Activated T-helper 9 cell treated with anti-CD3 and anti-CD28 coated beads, Interleukin-2, amount 50 U/mL, for 16 hours (primary cell): ENCODE results near the gene VWA8.

ENCODE experiments used
- DNase-seq: peaks from one replicate; pipeline ENCODE4 v3.0.0-alpha.2; 2020; ENCODE audit warnings: low read depth

Gene VWA8

DNA sequence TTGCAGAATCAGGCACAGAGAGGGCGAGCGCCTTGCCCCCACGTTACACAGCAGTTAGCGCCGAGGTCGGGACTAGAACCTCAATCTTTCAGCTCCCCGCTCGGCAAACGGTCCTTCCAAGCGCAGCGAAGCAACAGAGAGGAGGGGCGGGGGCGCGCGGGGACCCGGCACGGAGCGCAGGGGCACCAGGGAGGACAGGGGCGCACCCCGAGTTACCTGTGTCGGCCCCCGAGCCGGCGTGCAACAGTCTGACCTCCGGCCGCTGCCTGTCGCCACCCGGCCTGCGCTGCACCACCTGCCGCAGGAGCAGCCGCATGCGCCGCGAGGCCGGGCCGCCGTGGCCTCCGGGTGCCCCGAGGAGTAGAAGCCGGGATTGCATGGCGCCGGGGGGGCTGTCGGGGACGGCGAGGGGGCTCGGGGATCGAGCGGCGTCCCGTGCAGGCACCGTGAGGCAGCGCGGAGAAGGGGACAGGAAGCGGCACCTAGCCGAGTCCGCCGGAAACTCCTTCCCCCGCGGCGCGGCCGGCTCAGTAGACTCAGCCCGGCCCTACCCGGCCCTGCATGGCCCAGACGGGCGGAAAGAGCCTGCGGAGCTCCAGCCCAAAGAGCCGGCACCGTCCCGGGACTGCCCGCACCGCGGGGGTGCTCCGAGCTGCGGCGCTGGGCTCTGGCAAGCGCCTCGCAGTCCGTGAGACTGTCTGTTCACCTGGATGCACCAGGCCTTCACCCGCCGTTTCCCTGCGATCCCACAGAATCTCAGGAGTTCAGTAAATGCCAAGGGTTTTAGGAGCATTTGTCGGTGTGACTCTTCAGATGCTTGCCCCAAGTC lies at the start of gene VWA8:
Gene VWA8, minus strand, starts transcription at position 473 of the 829 bp plus-strand sequence. Its CDS starts 94 bp downstream, at position 379.
- peak; percentile 79 for DNase-seq

DNA sequence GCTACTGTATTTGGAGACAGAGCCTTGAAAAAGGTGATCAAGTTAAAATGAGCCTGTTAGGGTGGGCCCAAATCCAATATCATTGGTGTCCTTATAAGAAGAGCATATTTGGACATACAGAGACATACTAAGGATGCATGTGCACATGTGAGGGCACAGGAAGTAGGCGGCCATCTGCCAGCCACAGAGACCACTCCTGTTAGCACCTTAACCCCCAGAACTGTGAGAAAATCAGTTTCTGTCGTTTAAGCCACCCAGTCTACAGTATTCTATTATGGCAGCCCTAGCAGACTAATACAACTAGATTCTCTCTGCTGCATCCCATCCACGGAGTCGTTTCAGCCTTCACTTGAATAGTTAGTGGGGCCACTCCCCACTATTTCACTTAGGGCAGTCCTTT lies 48.1 kb upstream of the VWA8 start:
- DNase-seq, result no peak

DNA sequence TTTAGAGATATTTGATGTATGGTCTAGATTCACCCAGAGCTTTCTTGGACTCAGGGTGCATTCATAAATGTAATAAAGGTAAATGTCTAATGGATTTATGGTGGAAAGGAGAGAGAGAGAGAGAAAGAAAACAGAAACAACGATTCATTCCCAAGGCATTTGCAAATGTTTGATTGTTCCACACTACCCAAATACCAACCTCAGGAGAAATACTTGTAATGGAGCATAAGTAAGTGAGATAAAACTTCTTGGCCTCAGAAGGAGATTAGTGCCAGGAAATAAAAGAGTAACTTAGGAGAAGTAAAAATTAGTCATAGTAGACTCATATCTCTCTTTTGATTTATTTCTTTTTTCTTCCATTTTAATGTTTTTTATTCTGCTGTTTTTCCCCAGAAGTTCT lies 46.9 kb upstream of the VWA8 start:
- DNase-seq, result no peak

DNA sequence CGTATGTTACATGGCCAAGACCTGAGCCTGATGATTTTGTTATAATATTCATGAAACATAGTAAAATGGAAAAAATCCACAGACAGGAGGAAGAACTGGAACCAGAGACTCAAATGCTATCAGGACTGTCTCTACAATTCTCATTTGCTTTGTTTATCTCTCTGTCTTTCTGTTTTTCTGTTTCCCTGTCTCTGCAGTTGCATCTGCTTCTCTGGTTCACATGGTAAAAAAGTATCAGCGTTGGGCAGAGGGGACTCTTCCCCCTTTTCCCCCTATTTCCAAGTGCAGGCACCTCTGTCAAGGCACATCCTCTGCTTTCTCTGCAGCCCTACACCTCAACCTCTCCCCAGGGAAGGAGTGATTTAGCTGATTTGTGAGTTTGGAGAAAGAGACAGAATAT lies 41.2 kb upstream of the VWA8 start:
- no peak for DNase-seq

DNA sequence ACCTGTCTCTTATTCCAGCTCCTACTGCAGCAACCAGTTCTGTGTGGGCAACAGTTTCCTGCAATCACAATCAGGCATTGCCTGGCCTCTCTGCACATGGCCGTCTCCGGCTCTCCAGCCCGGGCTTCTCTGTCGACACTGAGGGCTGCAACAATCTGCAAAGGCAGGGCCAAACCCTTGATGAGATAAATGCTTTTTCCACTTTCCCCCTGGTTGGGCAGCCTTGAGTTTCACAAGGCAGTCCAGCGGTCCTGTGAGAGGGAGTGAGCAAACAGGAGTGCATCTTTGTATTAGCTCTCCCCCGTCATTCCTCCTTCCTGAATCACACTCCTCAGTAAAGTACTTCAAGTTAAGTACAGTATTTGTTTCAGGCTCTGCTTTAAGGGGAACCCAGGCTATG lies 40.7 kb upstream of the VWA8 start:
- DNase-seq, result no peak

DNA sequence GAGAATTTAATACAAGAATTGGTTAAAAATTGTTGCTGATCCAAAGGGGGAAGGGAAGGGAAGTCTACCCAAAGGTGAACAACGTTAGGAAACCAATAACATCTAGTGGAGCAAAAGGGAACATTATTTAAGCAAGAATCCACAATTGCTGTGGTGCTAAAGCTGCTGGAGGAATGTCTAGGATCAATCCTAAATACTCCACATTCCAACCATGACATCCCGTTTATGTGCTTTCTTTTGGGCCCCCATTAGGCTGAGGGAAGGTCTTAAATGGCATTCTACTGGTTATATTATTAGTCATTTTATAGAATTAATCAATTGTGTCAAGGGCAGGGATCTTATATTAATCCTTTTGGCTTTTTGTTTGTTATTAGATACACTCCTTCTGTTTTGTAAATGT lies 39.9 kb upstream of the VWA8 start:
- no peak for DNase-seq

DNA sequence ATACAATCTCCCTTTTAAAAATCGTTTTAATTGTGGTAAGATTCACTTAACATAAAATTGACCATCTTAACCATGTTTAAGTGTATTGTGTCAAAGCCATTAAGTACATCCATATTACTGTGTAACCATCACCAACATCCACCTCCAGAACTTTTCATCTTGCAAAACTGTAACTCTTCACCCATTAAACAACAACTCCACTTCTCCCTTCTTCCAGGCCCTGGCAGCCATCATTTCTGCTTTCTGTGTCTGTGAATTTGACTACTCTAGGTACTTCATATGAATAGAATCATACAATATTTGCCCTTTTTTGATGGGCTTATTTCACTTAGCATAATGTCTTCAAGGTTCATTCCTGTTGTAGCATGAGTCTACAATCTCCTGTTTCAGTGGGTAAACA lies 36.5 kb upstream of the VWA8 start:
- no peak for DNase-seq

DNA sequence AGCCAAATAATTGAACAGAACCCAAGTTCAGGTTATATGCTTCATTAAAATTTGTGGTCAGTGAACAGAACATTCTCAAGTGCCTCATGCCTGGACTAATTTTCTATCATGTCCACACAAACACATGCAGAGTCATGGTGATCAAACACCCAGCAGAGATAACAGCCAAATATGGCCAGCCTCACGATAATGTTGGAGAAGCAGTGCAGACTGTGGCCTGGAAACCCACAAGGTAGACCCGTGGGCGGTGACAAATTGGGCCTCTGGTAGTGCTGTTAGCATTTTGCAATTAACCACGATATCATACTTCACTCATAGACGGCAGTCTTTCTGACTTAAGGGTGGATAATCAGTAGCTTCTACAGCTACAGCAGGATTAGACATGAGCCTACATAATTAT lies 35.0 kb upstream of the VWA8 start:
- no peak for DNase-seq

DNA sequence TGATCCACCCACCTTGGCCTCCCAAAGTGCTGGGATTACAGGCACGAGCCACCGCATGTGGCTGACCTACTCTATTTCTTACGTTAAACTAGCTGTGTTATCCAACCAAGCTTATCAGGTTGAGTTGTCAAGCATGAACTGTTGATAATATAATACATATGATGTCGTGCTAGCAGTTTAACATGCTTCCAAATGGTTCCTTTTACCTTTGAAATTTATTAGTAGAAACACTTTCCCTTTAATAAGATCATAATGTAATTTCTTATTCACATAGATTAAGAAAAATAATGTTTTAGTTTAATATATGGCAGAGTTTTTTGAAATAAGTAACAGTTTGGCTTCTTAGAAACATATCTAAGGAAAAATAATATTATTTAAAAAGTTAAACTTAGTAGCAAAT lies 34.4 kb upstream of the VWA8 start:
- DNase-seq, result no peak

DNA sequence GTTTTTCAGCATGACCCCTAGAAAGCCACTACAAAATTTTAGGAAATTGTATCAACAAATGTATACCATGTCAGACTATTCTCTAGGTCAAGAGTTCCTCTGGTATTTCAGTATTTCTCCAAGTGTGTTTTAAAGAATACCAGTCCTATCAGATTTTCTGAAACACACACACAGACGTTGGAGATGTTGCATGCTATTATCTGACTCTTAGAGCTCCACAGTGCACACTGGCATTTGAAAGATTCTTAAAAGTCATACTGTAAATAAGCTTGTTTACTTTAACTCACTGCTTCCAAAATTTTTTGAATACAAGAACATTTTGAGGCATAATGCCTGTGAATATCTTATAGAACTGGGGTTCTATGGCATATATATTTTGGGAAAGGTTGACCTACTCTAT lies 33.8 kb upstream of the VWA8 start:
- DNase-seq, result no peak

DNA sequence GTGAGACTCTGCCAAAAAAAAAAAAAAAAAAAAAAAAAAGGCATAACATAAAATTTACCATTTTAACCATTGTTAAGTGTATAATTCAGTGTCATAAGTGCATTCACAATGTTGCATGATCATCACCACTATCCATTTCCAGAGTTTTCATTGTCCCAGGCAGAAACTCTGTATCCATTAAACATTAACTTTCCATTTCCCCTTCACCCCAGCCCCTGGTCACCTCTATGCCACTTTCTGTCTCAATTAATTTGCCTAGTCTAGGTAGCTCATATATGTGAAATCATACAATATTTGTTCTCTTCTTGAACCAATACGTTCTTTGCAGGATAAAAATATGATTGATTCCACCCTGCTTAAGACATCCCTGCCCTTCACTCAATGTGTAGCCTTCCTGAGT lies 31.0 kb upstream of the VWA8 start:
- DNase-seq, result no peak

DNA sequence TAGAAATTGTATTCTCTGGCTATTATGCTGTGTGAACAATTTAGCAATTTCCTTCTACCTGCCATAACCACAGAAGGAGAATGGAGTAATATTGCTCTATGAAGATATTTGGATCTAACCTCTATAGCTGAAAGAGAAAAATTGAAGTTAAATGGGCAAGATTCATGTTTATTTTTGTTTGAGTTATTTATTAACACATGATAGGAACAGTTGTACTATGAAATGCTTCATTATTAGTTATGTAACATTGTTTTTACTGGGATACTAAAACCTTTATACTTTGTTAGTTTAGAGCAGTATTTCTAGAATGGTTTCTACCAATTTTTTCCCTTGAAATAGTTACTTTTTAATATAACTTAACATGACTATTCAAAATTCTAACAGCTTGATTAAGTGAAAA lies 27.3 kb upstream of the VWA8 start:
- DNase-seq, result no peak

DNA sequence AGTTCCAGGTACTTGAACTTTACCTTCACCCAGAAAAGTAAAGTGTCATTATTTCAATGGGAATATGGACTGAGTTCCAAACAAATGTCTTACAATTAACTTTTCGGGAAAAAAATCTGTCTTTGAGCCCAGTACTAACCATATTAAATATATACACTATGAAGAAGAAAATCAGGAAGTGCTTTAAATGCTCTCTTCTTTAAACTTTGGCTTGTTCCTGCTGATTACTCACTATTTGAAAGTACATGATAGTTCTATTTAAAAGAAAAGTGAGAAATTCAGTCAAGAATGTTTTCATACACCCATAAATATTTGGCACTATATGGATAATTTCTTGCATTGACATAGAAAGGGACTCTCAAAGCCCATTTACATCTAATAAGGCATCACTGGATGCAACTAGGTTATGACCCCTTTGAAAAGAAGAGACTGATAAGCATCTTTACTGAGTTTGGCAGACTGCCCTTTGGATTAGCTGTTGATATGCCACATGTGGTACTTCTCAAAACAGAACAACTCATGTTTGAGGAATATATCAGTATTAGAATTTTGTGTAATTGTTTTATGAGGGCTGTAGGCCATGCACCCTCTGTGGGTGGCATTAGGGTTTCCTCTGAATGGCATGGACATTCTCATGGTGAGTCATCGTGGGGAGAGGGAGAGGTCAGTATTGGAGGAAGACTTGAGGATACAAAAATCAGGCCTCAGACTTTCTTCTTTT lies 25.0 kb upstream of the VWA8 start:
- no peak for DNase-seq

DNA sequence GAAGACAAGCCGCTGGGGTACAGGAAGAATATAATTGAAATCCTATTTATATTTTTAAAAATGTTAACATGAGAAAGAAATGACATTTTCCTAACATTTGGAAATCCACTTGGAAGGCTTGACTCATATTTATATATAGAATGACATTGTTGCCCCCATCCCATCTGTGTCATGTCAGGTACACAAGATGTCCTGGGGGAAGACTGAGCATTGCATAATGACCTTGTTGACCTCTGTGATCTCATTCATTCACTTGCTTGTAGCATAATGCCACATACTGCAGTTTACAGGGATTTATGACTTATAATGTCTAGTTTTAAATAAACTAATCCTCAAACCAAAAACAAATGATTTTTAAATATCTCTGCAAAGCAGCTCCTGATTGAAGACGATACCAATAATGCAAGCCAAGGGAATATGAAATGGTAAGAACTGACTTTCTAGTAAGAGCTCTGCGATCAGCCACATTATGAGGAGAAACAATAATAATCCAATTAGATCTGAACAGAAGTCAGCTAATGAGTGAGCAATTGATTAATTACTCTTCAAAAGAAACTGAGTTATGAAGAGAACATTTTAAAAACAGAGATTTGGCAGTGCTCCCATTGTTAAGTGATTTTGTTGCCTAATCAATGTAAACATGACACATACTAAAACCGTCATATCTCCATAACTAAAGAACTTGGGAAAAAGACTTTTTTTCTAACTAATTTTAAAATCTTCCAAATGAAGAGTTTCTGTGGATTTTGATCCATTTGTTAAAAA lies 21.2 kb upstream of the VWA8 start:
- no peak for DNase-seq

DNA sequence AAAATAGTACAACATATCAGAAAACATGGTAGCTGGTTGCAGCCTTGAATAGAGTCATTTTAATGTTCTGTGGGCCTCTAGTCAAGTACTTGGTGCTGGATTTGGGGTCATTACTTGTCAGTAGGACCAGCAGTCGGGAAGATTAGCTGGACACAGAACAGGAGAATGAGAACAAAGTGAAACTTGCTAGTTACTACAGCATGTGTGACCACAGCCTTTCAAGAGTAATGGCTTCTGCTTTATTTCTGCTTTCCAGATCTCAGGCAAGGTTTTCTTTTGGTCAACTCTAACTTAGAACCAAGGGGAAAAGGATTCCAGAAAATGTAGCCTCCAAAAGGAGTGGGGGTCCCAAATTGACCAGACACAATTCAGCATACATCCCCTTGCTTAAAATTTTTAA lies 17.1 kb upstream of the VWA8 start:
- no peak for DNase-seq

DNA sequence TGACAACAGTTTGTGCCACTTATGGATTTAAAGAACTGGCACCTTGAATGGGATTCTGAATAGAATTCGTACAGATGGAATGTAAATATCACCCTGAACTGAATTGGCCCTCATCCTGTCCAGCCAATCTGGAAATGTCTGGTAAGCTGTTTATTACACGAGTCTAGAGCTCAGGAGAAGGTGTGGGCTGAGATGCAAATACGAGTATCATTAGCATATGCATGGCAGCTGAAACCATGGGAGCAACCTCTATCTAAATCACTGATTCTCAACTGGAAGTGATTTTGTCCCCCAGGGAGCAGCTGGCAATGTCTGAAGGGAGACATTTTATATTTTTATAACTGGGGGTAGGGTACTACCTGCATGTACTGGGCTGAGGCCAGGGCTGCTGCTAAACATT lies 15.6 kb upstream of the VWA8 start:
- no peak for DNase-seq

DNA sequence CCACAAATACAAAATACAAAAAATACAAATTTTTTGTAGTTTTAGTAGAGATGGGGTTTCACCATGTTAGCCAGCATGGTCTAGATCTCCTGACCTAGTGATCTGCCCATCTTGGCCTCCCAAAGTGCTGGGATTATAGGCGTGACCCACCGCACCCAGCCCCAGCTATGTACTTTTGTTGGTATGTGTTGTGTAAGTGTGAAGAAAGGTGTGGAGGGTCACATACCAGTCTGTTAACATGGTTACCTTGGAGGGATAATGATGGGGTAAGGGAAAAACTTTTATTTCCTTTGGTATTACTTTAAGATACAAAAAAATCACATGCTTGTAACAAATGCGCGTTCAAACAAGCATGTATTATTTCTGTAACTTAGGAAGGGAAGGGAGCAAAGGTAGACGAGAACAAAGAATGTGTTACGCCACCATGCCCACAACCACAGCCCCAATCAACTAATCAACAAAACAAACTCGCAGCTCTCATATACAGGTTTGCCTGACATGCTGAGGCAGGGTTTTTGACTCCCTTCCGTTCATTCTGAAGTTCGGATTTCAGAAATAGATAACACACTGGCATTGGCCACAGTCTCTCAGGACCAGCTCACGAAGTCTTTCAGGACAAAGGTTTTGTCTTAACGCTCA lies 13.5 kb upstream of the VWA8 start:
- no peak for DNase-seq

DNA sequence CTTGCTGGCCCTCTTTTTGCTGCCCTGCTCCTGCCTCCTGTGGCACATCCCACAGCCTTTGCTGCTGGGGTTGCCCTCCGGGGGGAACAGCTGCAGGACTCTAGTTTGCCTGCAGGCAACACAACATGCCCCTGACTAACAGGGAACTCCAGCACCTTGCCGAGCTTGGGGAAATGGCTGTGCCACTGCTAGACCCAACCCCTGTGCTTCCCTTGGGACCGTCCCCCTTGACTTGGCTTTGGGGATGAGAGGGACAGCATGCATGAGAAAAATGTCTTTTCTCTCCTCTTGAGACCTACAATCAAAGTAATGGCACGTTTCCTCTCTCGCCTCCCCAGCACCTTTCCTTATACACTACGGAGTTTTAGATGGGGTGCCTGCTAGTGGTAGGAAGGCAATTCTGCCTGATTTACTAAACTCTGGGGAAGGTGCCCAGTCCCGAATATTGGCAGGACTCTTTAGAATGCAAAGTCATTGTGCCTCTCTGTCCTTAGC lies 12.4 kb upstream of the VWA8 start:
- DNase-seq, result no peak

DNA sequence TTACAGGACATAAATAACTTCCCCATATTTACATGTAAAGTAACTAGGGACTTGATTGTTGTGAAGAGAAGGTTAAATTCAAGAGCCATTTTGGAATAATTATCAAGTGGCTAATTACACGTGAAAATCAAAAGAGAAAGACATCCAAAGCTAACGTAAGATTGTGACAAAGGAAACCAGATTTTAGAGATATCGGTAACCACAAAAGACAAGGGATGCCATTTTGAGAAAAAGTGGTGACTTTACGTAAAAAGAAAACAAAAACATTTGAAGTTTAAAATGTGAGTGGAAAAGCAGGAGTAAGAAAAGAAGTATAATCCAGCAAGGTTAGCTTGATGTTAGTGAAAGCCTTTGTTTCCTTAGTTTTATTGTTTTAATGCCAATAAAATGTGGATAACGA lies 10.9 kb upstream of the VWA8 start:
- no peak for DNase-seq

DNA sequence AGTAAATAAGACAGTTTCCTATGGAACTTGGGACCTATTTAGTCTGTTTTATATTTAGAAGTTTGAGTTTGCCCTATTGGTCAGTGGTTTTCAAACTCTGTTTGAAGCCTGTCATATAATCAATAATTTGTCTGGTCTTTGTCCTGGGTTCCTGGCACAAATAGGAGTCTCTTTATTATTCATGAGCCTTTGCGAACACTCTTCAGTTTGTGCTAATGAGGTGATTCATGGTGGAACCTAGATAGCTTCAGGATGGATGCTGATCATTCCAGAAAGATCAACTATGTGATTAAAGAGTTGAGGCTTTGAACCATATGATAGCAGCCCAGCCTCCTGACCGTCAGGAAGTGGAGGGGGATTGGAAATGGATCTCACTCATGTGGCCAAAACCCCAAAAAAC lies 10.0 kb upstream of the VWA8 start:
- no peak for DNase-seq

DNA sequence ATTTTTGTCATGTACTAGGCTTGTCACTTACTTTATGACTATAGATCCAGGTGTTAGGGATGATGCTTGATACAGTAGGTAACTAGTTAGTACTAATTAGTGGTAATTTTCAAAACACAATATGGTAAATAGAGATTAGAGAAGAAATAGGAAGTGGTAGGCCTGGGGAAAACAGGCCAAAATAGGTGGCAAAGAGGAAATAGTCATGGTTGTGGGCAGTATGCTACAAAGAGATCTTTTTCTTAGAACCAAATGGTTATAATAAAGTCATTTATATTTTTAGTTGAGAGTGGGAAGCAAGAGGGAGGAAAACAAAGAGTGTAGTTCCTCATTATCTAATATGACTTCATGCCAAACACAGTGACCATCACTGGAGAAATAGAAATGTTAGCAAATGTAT lies 9.1 kb upstream of the VWA8 start:
- DNase-seq, result no peak

DNA sequence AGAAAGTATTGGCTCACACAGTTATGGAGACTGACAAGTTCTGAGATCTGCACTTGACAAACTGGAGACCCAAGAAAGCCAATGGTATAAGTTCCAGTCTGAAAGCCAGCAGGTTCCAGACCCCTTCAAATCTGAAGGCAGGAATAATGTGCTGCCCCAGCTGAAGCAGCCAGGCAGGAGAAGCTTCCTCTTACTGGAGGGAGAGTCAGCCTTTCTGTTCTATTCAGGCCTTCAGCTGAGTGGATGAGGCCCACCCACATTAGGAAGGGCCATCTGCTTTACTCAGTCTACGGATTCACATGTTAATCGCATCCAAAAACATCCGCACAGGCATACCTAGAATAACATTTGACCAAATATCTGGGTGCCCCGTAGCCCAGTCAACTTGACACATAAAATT lies 8.2 kb upstream of the VWA8 start:
- DNase-seq, result no peak
